OCI-LY3 (cell line): ENCODE measurements around the gene PPP6R3.

Experiments
- H2AFZ ChIP-seq: fragments of 200-600, 300-600 bp; shearing (Covaris generic); 2 replicates; pipeline ENCODE4 v1.6.0; 2014; ENCODE audit warnings: antibody characterized with exemption, low read depth, low read length
- H3K27ac ChIP-seq: fragments of 200-600, 300-600 bp; sonication (generic); 2 replicates; pipeline ENCODE4 v1.5.1; 2014; ENCODE audit warnings: mild to moderate bottlenecking, low read length, moderate library complexity, mixed read lengths
- H3K27me3 ChIP-seq: fragments of 200-600, 300-600 bp; sonication (generic); 2 replicates; pipeline ENCODE4 v1.6.1; 2014; ENCODE audit warnings: low read depth, low read length, mixed read lengths
- H3K36me3 ChIP-seq: fragments of 200-600, 300-600 bp; sonication (generic); replicated peaks from 2 replicates; pipeline ENCODE3; 2014; ENCODE audit warnings: low read depth, low read length, mixed read lengths
- H3K4me1 ChIP-seq: fragments of 300-600, 200-600 bp; sonication (generic); 2 replicates; pipeline ENCODE4 v1.6.1; 2014; ENCODE audit warnings: low read length, mixed read lengths
- H3K4me2 ChIP-seq: fragments of 200-600, 300-600 bp; sonication (generic); 2 replicates; pipeline ENCODE4 v1.6.1; 2014; ENCODE audit warnings: low read length, mixed read lengths
- H3K4me3 ChIP-seq: fragments of 300-600, 200-600 bp; sonication (generic); 2 replicates; pipeline ENCODE4 v1.5.1; 2014; ENCODE audit warnings: antibody characterized with exemption, mild to moderate bottlenecking, low read length, moderate library complexity
- H3K79me2 ChIP-seq: fragments of 300-600, 200-600 bp; shearing (Covaris generic); 2 replicates; pipeline ENCODE4 v1.6.1; 2014; ENCODE audit warnings: mild to moderate bottlenecking, low read length, mixed read lengths
- H3K9ac ChIP-seq: fragments of 300-600, 200-600 bp; shearing (Covaris generic); 2 replicates; pipeline ENCODE4 v1.6.0; 2014; ENCODE audit warnings: mild to moderate bottlenecking, low read length, moderate library complexity
- H3K9me3 ChIP-seq: fragments of 200-600, 300-600 bp; shearing (Covaris generic); 2 replicates; pipeline ENCODE4 v1.6.1; 2014; ENCODE audit warnings: low read length, mixed read lengths; ENCODE audit not compliant: insufficient read depth
- H4K20me1 ChIP-seq: fragments of 200-600, 300-600 bp; sonication (generic); 2 replicates; pipeline ENCODE4 v1.6.1; 2016; ENCODE audit warnings: low read length, mixed read lengths; ENCODE audit not compliant: insufficient read depth
- CTCF ChIP-seq: fragments of 200-600, 300-600 bp; sonication (generic); IDR thresholded peaks from 2 replicates; pipeline ENCODE4 v1.5.1; 2014; ENCODE audit warnings: antibody characterized with exemption, low read length, low read depth
- EZH2phosphoT487 ChIP-seq: fragments of 200-600 bp; shearing (Covaris generic); IDR thresholded peaks from 2 replicates; pipeline ENCODE4 v1.6.1; 2018; ENCODE audit warnings: antibody characterized with exemption, mixed run types, low read depth

Gene PPP6R3

GRCh38 chr11:68660066-68660810 lies 199.7 kb downstream of the PPP6R3 start:
- Histone ChIP-seq H2AFZ (no peak overlapping the region), H3K27me3 (peaks cover 6% of the 10 kb centered on the region)

GRCh38 chr11:68661014-68661413 lies 200.5 kb downstream of the PPP6R3 start:
- H3K4me2 ChIP-seq, result no peak overlapping the region
- H3K4me3 ChIP-seq, result no peak overlapping the region

More at GRCh38 chr11:68660066-68660810, 199.7 kb downstream of the PPP6R3 start:
- no peaks in the 10 kb centered on the region for H3K79me2 ChIP-seq
- no peaks in the 10 kb centered on the region for H4K20me1 ChIP-seq
- H3K27ac ChIP-seq, result no peak overlapping the region
- no peaks in the 10 kb centered on the region for H3K36me3 ChIP-seq
- no peak for TF ChIP-seq EZH2phosphoT487
- TF ChIP-seq CTCF, result no peak
- H3K4me1 ChIP-seq, result no peaks in the 10 kb centered on the region
- no peak overlapping the region for H3K4me3 ChIP-seq
- no peak overlapping the region for H3K9ac ChIP-seq
- H3K4me2 ChIP-seq, result no peak overlapping the region
- H3K9me3 ChIP-seq, result no peaks in the 10 kb centered on the region

GRCh38 chr11:68661697-68662603 lies 201.4 kb downstream of the PPP6R3 start:
- Histone ChIP-seq H2AFZ (no peak overlapping the region), H3K4me3 (no peak overlapping the region), H3K4me2 (no peak overlapping the region), H3K27me3 (peaks cover 6% of the 10 kb centered on the region; the same call in 1 of the 2 replicates), H3K79me2 (no peaks in the 10 kb centered on the region), H3K9ac (no peak overlapping the region), H3K4me1 (no peaks in the 10 kb centered on the region), H3K27ac (no peak overlapping the region), H4K20me1 (no peaks in the 10 kb centered on the region), H3K9me3 (no peaks in the 10 kb centered on the region), H3K36me3 (no peaks in the 10 kb centered on the region)
- no peak for TF ChIP-seq CTCF

More at GRCh38 chr11:68661014-68661413, 200.5 kb downstream of the PPP6R3 start:
- H3K27me3 ChIP-seq, result peaks cover 6% of the 10 kb centered on the region
- no peak for TF ChIP-seq CTCF
- no peak for TF ChIP-seq EZH2phosphoT487
- no peaks in the 10 kb centered on the region for H3K4me1 ChIP-seq
- no peak overlapping the region for H3K27ac ChIP-seq
- no peaks in the 10 kb centered on the region for H3K79me2 ChIP-seq
- no peaks in the 10 kb centered on the region for H4K20me1 ChIP-seq
- H3K9me3 ChIP-seq, result no peaks in the 10 kb centered on the region
- no peaks in the 10 kb centered on the region for H3K36me3 ChIP-seq
- no peak overlapping the region for H2AFZ ChIP-seq
- H3K9ac ChIP-seq, result no peak overlapping the region

GRCh38 chr11:68663482-68664010 lies 203.0 kb downstream of the PPP6R3 start:
- Histone ChIP-seq H3K79me2 (no peaks in the 10 kb centered on the region), H3K9ac (no peak overlapping the region), H3K27me3 (peaks cover 6% of the 10 kb centered on the region; the same call in 1 of the 2 replicates), H3K4me3 (no peak overlapping the region), H3K9me3 (no peaks in the 10 kb centered on the region), H3K36me3 (no peaks in the 10 kb centered on the region), H3K27ac (no peak overlapping the region), H3K4me1 (no peaks in the 10 kb centered on the region), H2AFZ (no peak overlapping the region), H3K4me2 (no peak overlapping the region), H4K20me1 (no peaks in the 10 kb centered on the region)
- TF ChIP-seq EZH2phosphoT487 (no peak), CTCF (no peak)
